Posterior vena cava (tissue), 2 donors: ENCODE measurements around the gene C1QTNF1. TPM values are rescaled to one million over a fixed set of nuclear protein-coding genes. Genes with fewer than 3 reads are reported as not detected.
A peak's percentile ranks its signal among the peaks of the same experiment; 100 is the strongest.

Source experiments
- DNase-seq: peaks from one replicate; pipeline ENCODE4 v3.0.0-alpha.2; 2020; ENCODE audit warnings: low spot score
- intact Hi-C, 2 donors: fragments of 100-400 bp; cut with DNase I; formaldehyde crosslinking; loops; one replicate each; pipeline versions ENCODE4 v1.14.1 to v1.14.2; 2022 to 2023
- total RNA-seq, 2 donors: library from RNA; stranded (reverse); fragmentation: NEBNext Ultra II Directional; extraction: Animal tissue kit (Norgen Biotek cat#: 25700); gene quantifications; one replicate each; pipeline ENCODE4 v1.2.1, GENCODE V29; 2021
- donor health status: DM: yes; HTN: yes; CAD: no.
- donor health status: DM: yes; HTN: yes; CAD: no.

The C1QTNF1 gene
- total RNA-seq, 2 donors from 2014 or later = 172 to 261 TPM

- peak; percentile 86 for DNase-seq
- intact Hi-C loops = no loop called here
Observed at GRCh38 chr17:79033741-79034501, 10.0 kb downstream of the C1QTNF1 start.

GRCh38 chr17:79034931-79035485, 11.0 kb downstream of the C1QTNF1 start:
- intact Hi-C loops = no loop called here
- peak; percentile 42 for DNase-seq

- DNase-seq = peak; percentile 59
- intact Hi-C loops = no loop called here
Observed at GRCh38 chr17:79035686-79036085, 11.7 kb downstream of the C1QTNF1 start.

- intact Hi-C loops = no loop called here
- peak; percentile 25 for DNase-seq
Observed at GRCh38 chr17:79036181-79036580, 12.2 kb downstream of the C1QTNF1 start.

GRCh38 chr17:79036596-79036995, 12.6 kb downstream of the C1QTNF1 start:
- intact Hi-C loops = no loop called here
- DNase-seq = peak; percentile 57

GRCh38 chr17:79038545-79039135, 14.7 kb downstream of the C1QTNF1 start:
- intact Hi-C loops = no loop called here
- DNase-seq = peak; percentile 93

GRCh38 chr17:79039171-79039570, 15.2 kb downstream of the C1QTNF1 start:
- DNase-seq = peak; percentile 74
- intact Hi-C loops = no loop called here

GRCh38 chr17:79039886-79040285, 15.9 kb downstream of the C1QTNF1 start:
- peak; percentile 28 for DNase-seq
- intact Hi-C loops = loop anchor here in 1 of 2 donors (2.0 kb wide), 1 partner anchor 149 kb away; no protein-coding TSS in a partner anchor

GRCh38 chr17:79041041-79041570, 17.1 kb downstream of the C1QTNF1 start:
- intact Hi-C loops = loop anchor here in 1 of 2 donors (2.0 kb wide), 1 partner anchor 148 kb away; no protein-coding TSS in a partner anchor
- DNase-seq = peak; percentile 80

- intact Hi-C loops = loop anchor here in 1 of 2 donors (2.0 kb wide), 1 partner anchor 147 kb away; no protein-coding TSS in a partner anchor
- DNase-seq = peak; percentile 80
Observed at GRCh38 chr17:79041723-79042420, 17.9 kb downstream of the C1QTNF1 start.

GRCh38 chr17:79042421-79043190, 18.6 kb downstream of the C1QTNF1 start:
- DNase-seq = peak; percentile 86
- intact Hi-C loops = no loop called here

GRCh38 chr17:79043191-79043930, 19.4 kb downstream of the C1QTNF1 start:
- peak; percentile 11 for DNase-seq
- intact Hi-C loops = no loop called here

GRCh38 chr17:79043931-79044320, 20.0 kb downstream of the C1QTNF1 start:
- intact Hi-C loops = no loop called here
- DNase-seq = peak; percentile 76

- intact Hi-C loops = no loop called here
- peak; percentile 74 for DNase-seq
Observed at GRCh38 chr17:79044462-79044861, 20.5 kb downstream of the C1QTNF1 start.

GRCh38 chr17:79045001-79045729, 21.2 kb downstream of the C1QTNF1 start:
- DNase-seq = peak; percentile 81

GRCh38 chr17:79045842-79046196, 21.9 kb downstream of the C1QTNF1 start:
- intact Hi-C loops = loop anchor here in 1 of 2 donors (5.0 kb wide), 1 partner anchor 36 kb away; no protein-coding TSS in a partner anchor
- peak; percentile 93 for DNase-seq

More at GRCh38 chr17:79045001-79045729, 21.2 kb downstream of the C1QTNF1 start:
- intact Hi-C loops = loop anchor here in 1 of 2 donors (5.0 kb wide), 1 partner anchor 37 kb away; no protein-coding TSS in a partner anchor
